Measurements from ENCODE around the gene C4orf51. TPM values are rescaled to one million over a fixed set of nuclear protein-coding genes. Genes with fewer than 3 reads are reported as not detected.

C4orf51 gene
- total and polyA plus RNA-seq, 7 experiments from 2014 or later: not detected

GRCh38 chr4:145656156-145656555 lies 23.8 kb upstream of the C4orf51 start:
- H3K36me3 ChIP-seq (ENCODE audit: control insufficient read depth in 2 of 3, insufficient read depth in 3 of 3, low read length in 3 of 3): peaks cover 9 to 51% (median 15%) of the 10 kb centered on the region in 3 experiments
- Mint-ChIP-seq H3K27ac (no peak overlapping the region), H3K4me3 (no peak overlapping the region), H3K36me3 (peaks cover 33 to 75% (median 74%) of the 10 kb centered on the region in 5 donors), H3K9me3 (peaks cover 4 to 52% (median 24%) of the 10 kb centered on the region in 11 donors), H3K27me3 (no peaks in the 10 kb centered on the region), H3K4me1 (no peaks in the 10 kb centered on the region)
- ChIA-PET CTCF (no interaction called here), POLR2A (no interaction called here)
- H3K27me3 ChIP-seq (ENCODE audit: control insufficient read depth in 2 of 2, insufficient read depth in 2 of 2, low read length in 2 of 2): no peaks in the 10 kb centered on the region
- H3K4me3 ChIP-seq (ENCODE audit: low read length): no peak overlapping the region
- intact Hi-C loops (cut with micrococcal nuclease): no loop called here
- ATAC-seq (no peak), DNase-seq (no peak)
- H3K4me1 ChIP-seq (ENCODE audit: control insufficient read depth in 2 of 2, insufficient read depth in 2 of 2, low read length in 2 of 2): no peaks in the 10 kb centered on the region
- no peaks in the 10 kb centered on the region for H3K9me3 ChIP-seq (ENCODE audit: control insufficient read depth in 2 of 3, low read length in 3 of 3)
- H3K27ac ChIP-seq (ENCODE audit: low read depth, low read length): no peak overlapping the region

DNA sequence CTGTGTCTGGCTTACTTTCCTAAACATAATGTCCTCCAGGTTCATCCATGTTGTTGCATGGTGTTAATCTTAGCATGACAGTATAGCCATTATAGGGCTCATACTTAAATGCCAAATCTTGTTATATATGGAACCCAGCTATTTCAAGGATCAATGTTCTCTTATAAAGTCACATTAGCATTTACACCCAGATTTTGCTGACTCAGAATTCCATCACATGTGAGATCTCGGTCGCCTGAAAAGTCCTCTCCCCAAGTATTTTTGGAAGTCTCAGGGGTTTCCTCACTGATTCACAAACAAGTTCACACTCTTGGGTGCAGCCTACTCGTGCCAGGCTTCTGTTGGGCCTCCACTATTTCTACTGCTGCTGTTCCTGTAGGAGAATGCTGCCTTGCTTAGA lies 19.9 kb upstream of the C4orf51 start:
- peaks cover 0 to 24% (median 7%) of the 10 kb centered on the region in 3 experiments for H3K36me3 ChIP-seq (ENCODE audit: control insufficient read depth in 2 of 3, insufficient read depth in 3 of 3, low read length in 3 of 3)
- no peak overlapping the region for H3K4me3 ChIP-seq (ENCODE audit: low read length)
- H3K4me1 ChIP-seq (ENCODE audit: control insufficient read depth in 2 of 2, insufficient read depth in 2 of 2, low read length in 2 of 2): no peaks in the 10 kb centered on the region
- H3K27me3 ChIP-seq (ENCODE audit: control insufficient read depth in 2 of 2, insufficient read depth in 2 of 2, low read length in 2 of 2): no peaks in the 10 kb centered on the region
- intact Hi-C loops (cut with micrococcal nuclease): no loop called here
- peaks cover 11 to 86% (median 41%) of the 10 kb centered on the region in 11 donors for H3K9me3 Mint-ChIP-seq
- peaks cover 27 to 91% (median 70%) of the 10 kb centered on the region in 5 donors for H3K36me3 Mint-ChIP-seq
- no peak overlapping the region for H3K27ac ChIP-seq (ENCODE audit: low read depth, low read length)
- no peak for ATAC-seq
- peaks cover 0 to 12% (median 0%) of the 10 kb centered on the region in 3 experiments for H3K9me3 ChIP-seq (ENCODE audit: control insufficient read depth in 2 of 3, low read length in 3 of 3)
- H3K27ac Mint-ChIP-seq: no peak overlapping the region
- CTCF ChIA-PET: no interaction called here
- no peak for DNase-seq
- H3K4me3 Mint-ChIP-seq: no peak overlapping the region
- no peaks in the 10 kb centered on the region for H3K4me1 Mint-ChIP-seq
- POLR2A ChIA-PET: no interaction called here
- H3K27me3 Mint-ChIP-seq: no peaks in the 10 kb centered on the region

GRCh38 chr4:145663194-145663593 lies 16.8 kb upstream of the C4orf51 start:
- H3K4me1 Mint-ChIP-seq: no peaks in the 10 kb centered on the region

DNA sequence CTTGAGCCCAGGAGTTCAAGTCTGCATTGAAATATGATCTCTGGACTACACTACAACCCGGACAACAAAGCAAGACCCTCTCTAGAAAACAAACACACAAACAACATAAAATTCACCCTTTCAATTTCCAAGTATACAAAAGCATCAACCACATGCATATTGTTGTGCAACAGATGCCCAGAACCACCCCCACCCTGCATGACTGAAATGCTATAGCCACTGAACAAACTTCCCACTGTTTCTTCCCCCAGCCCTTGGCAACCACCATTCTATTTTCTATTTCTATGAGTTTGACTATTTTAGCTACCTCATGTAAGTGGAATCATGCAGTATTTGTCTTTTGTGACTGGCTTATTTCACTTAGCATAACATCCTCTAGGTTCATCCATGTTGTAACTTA lies 14.2 kb upstream of the C4orf51 start:
- no peaks in the 10 kb centered on the region for H3K36me3 ChIP-seq (ENCODE audit: control insufficient read depth in 2 of 3, insufficient read depth in 3 of 3, low read length in 3 of 3)
- no peak overlapping the region for H3K27ac ChIP-seq (ENCODE audit: low read depth, low read length)
- ChIA-PET CTCF (no interaction called here), POLR2A (no interaction called here)
- peaks cover 13 to 53% (median 25%) of the 10 kb centered on the region in 11 donors for H3K9me3 Mint-ChIP-seq
- H3K4me3 ChIP-seq (ENCODE audit: low read length): no peak overlapping the region
- DNase-seq (no peak), ATAC-seq (no peak)
- H3K4me1 ChIP-seq (ENCODE audit: control insufficient read depth in 2 of 2, insufficient read depth in 2 of 2, low read length in 2 of 2): no peaks in the 10 kb centered on the region
- no peak overlapping the region for H3K27ac Mint-ChIP-seq
- peaks cover 4 to 39% (median 13%) of the 10 kb centered on the region in 5 donors for H3K36me3 Mint-ChIP-seq
- intact Hi-C loops (cut with micrococcal nuclease): no loop called here
- peaks cover 0 to 12% (median 0%) of the 10 kb centered on the region in 3 experiments for H3K9me3 ChIP-seq (ENCODE audit: control insufficient read depth in 2 of 3, low read length in 3 of 3)
- no peaks in the 10 kb centered on the region for H3K27me3 ChIP-seq (ENCODE audit: control insufficient read depth in 2 of 2, insufficient read depth in 2 of 2, low read length in 2 of 2)
- H3K4me3 Mint-ChIP-seq: no peak overlapping the region
- peaks cover 0 to 2% (median 0%) of the 10 kb centered on the region in 5 donors for H3K27me3 Mint-ChIP-seq
- H3K4me1 Mint-ChIP-seq: no peaks in the 10 kb centered on the region

More at GRCh38 chr4:145663194-145663593, 16.8 kb upstream of the C4orf51 start:
- no peaks in the 10 kb centered on the region for H3K27me3 ChIP-seq (ENCODE audit: control insufficient read depth in 2 of 2, insufficient read depth in 2 of 2, low read length in 2 of 2)
- ATAC-seq (no peak), DNase-seq (no peak)
- peaks cover 0 to 12% (median 0%) of the 10 kb centered on the region in 3 experiments for H3K9me3 ChIP-seq (ENCODE audit: control insufficient read depth in 2 of 3, low read length in 3 of 3)
- ChIA-PET POLR2A (no interaction called here), CTCF (no interaction called here)
- H3K27me3 Mint-ChIP-seq: no peaks in the 10 kb centered on the region
- peaks cover 22 to 64% (median 39%) of the 10 kb centered on the region in 5 donors for H3K36me3 Mint-ChIP-seq
- intact Hi-C loops (cut with micrococcal nuclease): no loop called here
- H3K27ac Mint-ChIP-seq: no peak overlapping the region
- no peaks in the 10 kb centered on the region for H3K36me3 ChIP-seq (ENCODE audit: control insufficient read depth in 2 of 3, insufficient read depth in 3 of 3, low read length in 3 of 3)
- H3K4me3 ChIP-seq (ENCODE audit: low read length): no peak overlapping the region
- H3K4me1 ChIP-seq (ENCODE audit: control insufficient read depth in 2 of 2, insufficient read depth in 2 of 2, low read length in 2 of 2): no peaks in the 10 kb centered on the region
- peaks cover 16 to 78% (median 36%) of the 10 kb centered on the region in 11 donors for H3K9me3 Mint-ChIP-seq
- H3K4me3 Mint-ChIP-seq: no peak overlapping the region
- H3K27ac ChIP-seq (ENCODE audit: low read depth, low read length): no peak overlapping the region

DNA sequence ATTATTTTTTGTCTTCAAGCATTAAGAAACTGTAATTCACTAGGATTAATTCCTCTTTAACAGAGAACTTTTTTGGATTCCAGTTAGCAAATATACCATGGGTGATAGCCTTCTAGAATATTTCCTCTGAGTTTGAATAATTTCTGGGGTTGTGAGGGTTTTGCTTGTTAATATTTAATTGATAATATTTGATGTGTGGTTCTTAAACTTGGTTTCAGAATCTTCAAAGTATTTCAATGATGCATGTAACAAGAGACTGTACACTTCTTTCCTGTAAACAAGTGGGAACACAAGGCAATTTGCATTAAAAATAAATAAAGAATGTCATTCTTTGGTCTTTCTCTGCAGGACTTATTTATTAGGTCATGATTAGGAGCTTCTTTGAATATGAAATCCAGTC lies 9.5 kb upstream of the C4orf51 start:
- ATAC-seq: no peak
- CTCF ChIA-PET: no interaction called here
- POLR2A ChIA-PET: no interaction called here
- H3K36me3 Mint-ChIP-seq: peaks cover 0 to 5% (median 3%) of the 10 kb centered on the region in 5 donors
- no peak overlapping the region for H3K27ac Mint-ChIP-seq
- Histone ChIP-seq H3K4me1 (ENCODE audit: control insufficient read depth in 2 of 2, insufficient read depth in 2 of 2, low read length in 2 of 2) (no peaks in the 10 kb centered on the region), H3K27me3 (ENCODE audit: control insufficient read depth in 2 of 2, insufficient read depth in 2 of 2, low read length in 2 of 2) (no peaks in the 10 kb centered on the region), H3K4me3 (ENCODE audit: low read length) (no peak overlapping the region), H3K27ac (ENCODE audit: low read depth, low read length) (no peak overlapping the region), H3K36me3 (ENCODE audit: control insufficient read depth in 2 of 3, insufficient read depth in 3 of 3, low read length in 3 of 3) (no peaks in the 10 kb centered on the region), H3K9me3 (ENCODE audit: control insufficient read depth in 2 of 3, low read length in 3 of 3) (no peaks in the 10 kb centered on the region)
- intact Hi-C loops (cut with micrococcal nuclease): no loop called here
- peaks cover 0 to 4% (median 0%) of the 10 kb centered on the region in 7 donors for H3K4me1 Mint-ChIP-seq
- DNase-seq: no peak
- peaks cover 2 to 16% (median 8%) of the 10 kb centered on the region in 11 donors for H3K9me3 Mint-ChIP-seq
- H3K4me3 Mint-ChIP-seq: no peak overlapping the region
- H3K27me3 Mint-ChIP-seq: peaks cover 0 to 2% (median 0%) of the 10 kb centered on the region in 5 donors

GRCh38 chr4:145679520-145679919 lies 426 bp upstream of the C4orf51 start:
- H3K36me3 Mint-ChIP-seq: no peaks in the 10 kb centered on the region
- ChIA-PET POLR2A (no interaction called here), CTCF (no interaction called here)
- no peak overlapping the region for H3K4me3 Mint-ChIP-seq
- peaks cover 1 to 18% (median 8%) of the 10 kb centered on the region in 11 donors for H3K9me3 Mint-ChIP-seq
- intact Hi-C loops (cut with micrococcal nuclease): no loop called here
- DNase-seq (no peak), ATAC-seq (no peak)
- H3K27me3 Mint-ChIP-seq: peaks cover 16 to 34% (median 20%) of the 10 kb centered on the region in 5 donors
- no peak overlapping the region for H3K4me3 ChIP-seq (ENCODE audit: low read length)
- no peaks in the 10 kb centered on the region for H3K27me3 ChIP-seq (ENCODE audit: control insufficient read depth in 2 of 2, insufficient read depth in 2 of 2, low read length in 2 of 2)
- no peak overlapping the region for H3K27ac Mint-ChIP-seq
- no peak overlapping the region for H3K27ac ChIP-seq (ENCODE audit: low read depth, low read length)
- no peaks in the 10 kb centered on the region for H3K36me3 ChIP-seq (ENCODE audit: control insufficient read depth in 2 of 3, insufficient read depth in 3 of 3, low read length in 3 of 3)
- no peaks in the 10 kb centered on the region for H3K4me1 Mint-ChIP-seq
- H3K4me1 ChIP-seq (ENCODE audit: control insufficient read depth in 2 of 2, insufficient read depth in 2 of 2, low read length in 2 of 2): no peaks in the 10 kb centered on the region
- no peaks in the 10 kb centered on the region for H3K9me3 ChIP-seq (ENCODE audit: control insufficient read depth in 2 of 3, low read length in 3 of 3)

DNA sequence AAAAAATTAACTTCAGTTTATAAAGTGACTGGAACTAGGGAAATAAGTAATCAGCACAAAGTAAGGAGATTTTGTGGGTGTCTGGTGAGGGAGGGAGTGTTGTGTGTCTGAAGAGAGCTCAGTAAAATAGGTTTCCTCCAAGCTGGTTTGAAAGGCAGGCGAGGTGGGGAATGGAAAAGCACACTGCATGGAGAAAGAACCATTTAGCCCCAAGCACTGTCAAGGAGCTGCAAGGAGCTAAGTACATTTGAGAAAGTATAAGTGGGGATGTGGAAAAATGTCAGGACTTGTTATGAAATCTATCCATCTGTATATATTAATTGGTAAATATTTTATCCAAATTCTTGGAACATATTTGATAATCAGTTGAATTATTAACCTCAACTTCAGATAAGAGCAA lies 956 bp downstream of the C4orf51 start:
- H3K9me3 Mint-ChIP-seq: peaks cover 1 to 21% (median 10%) of the 10 kb centered on the region in 11 donors
- Histone ChIP-seq H3K36me3 (ENCODE audit: control insufficient read depth in 2 of 3, insufficient read depth in 3 of 3, low read length in 3 of 3) (no peaks in the 10 kb centered on the region), H3K4me1 (ENCODE audit: control insufficient read depth in 2 of 2, insufficient read depth in 2 of 2, low read length in 2 of 2) (no peaks in the 10 kb centered on the region), H3K9me3 (ENCODE audit: control insufficient read depth in 2 of 3, low read length in 3 of 3) (no peaks in the 10 kb centered on the region), H3K27ac (ENCODE audit: low read depth, low read length) (no peak overlapping the region), H3K27me3 (ENCODE audit: control insufficient read depth in 2 of 2, insufficient read depth in 2 of 2, low read length in 2 of 2) (no peaks in the 10 kb centered on the region), H3K4me3 (ENCODE audit: low read length) (no peak overlapping the region)
- H3K4me1 Mint-ChIP-seq: no peaks in the 10 kb centered on the region
- H3K36me3 Mint-ChIP-seq: peaks cover 0 to 3% (median 0%) of the 10 kb centered on the region in 5 donors
- DNase-seq (no peak), ATAC-seq (no peak)
- ChIA-PET CTCF (no interaction called here), POLR2A (no interaction called here)
- intact Hi-C loops (cut with micrococcal nuclease): no loop called here
- no peak overlapping the region for H3K27ac Mint-ChIP-seq
- H3K27me3 Mint-ChIP-seq: peaks cover 17 to 40% (median 20%) of the 10 kb centered on the region in 5 donors
- H3K4me3 Mint-ChIP-seq: no peak overlapping the region
